Aorta (tissue), 5 donors: ENCODE measurements around the gene MRPS23. TPM values are rescaled to one million over a fixed set of nuclear protein-coding genes. Genes with fewer than 3 reads are reported as not detected.

ENCODE experiments used
- ATAC-seq: fragments of 200-7000 bp; cut with Tn5 transposase; one replicate; pipeline ENCODE4 v1.9.1; 2022; ENCODE audit warnings: moderate library complexity; ENCODE audit not compliant: low FRiP score
- DNase-seq, 2 donors: peaks; one replicate each; pipeline ENCODE4 v3.0.0-alpha.2; 2020
- H3K27ac ChIP-seq, 2 donors: one replicate each; pipeline ENCODE4 v1.5.1; 2013; ENCODE audit warnings: low read length in 2 of 2, mild to moderate bottlenecking in 2 of 2, moderate library complexity in 2 of 2, control low read depth in 1 of 2, inconsistent platforms in 1 of 2, low read depth in 1 of 2
- H3K27me3 ChIP-seq, 2 donors: one replicate each; pipeline ENCODE4 v1.6.1; 2013; ENCODE audit warnings: control low read depth in 1 of 2, low read length in 1 of 2, mild to moderate bottlenecking in 1 of 2, moderate library complexity in 1 of 2; ENCODE audit not compliant: insufficient read depth in 2 of 2, control insufficient read depth in 1 of 2
- H3K36me3 ChIP-seq, 2 donors: one replicate each; pipeline ENCODE4 v1.6.1; 2013; ENCODE audit warnings: control low read depth in 1 of 2, low read length in 1 of 2, mild to moderate bottlenecking in 1 of 2; ENCODE audit not compliant: insufficient read depth in 2 of 2, control insufficient read depth in 1 of 2
- H3K4me1 ChIP-seq, 2 donors: one replicate each; pipeline ENCODE4 v1.6.1; 2013; ENCODE audit warnings: low read length in 2 of 2, control low read depth in 1 of 2, mild to moderate bottlenecking in 1 of 2, moderate library complexity in 1 of 2; ENCODE audit not compliant: insufficient read depth in 2 of 2, control insufficient read depth in 1 of 2
- H3K4me3 ChIP-seq, 2 donors: one replicate each; pipeline ENCODE4 v1.5.1; 2013; ENCODE audit warnings: low read length in 2 of 2, control low read depth in 1 of 2, mild to moderate bottlenecking in 1 of 2
- H3K9me3 ChIP-seq: one replicate; pipeline ENCODE4 v1.6.1; 2013; ENCODE audit warnings: mild to moderate bottlenecking, low read length; ENCODE audit not compliant: control insufficient read depth
- WGBS, 2 donors: extraction: QIAGEN DNeasy Blood & Tissue Kit; methylation state at CpG; one replicate each; pipeline ENCODE4 v1.1.7; 2013; 5-methylcytosine and 5-hydroxymethylcytosine counted together
- intact Hi-C, 2 donors: fragments of 100-400 bp; cut with DNase I; formaldehyde crosslinking; loops; one replicate each; pipeline versions ENCODE4 v1.14.2 to v1.15.0; 2022
- polyA plus RNA-seq, 2 donors: library from polyadenylated mRNA; stranded (reverse); fragments of 200-250 nt; gene quantifications; one replicate each; pipeline ENCODE4 v1.2.3, GENCODE V29; 2013
- total RNA-seq, 2 donors: library from RNA; stranded (reverse); fragmentation: NEBNext Ultra II Directional; extraction: Animal tissue kit (Norgen Biotek cat#: 25700); gene quantifications; one replicate each; pipeline ENCODE4 v1.2.1, GENCODE V29; 2021
- donor health status: healthy with polysubstance abuse.
- donor health status: Bipolar disorder and iron deficiency.
- donor health status: DM: no; HTN: no; CAD: no.
- donor health status: DM: no; HTN: no; CAD: no.
- donor health status: DM: yes; HTN: yes; CAD: no.

Gene MRPS23
- total and polyA plus RNA-seq, 4 donors: 21.6 to 39.9 (median 22.7) TPM

- H3K9me3 ChIP-seq: no peaks in the 10 kb centered on the region
- no peaks in the 10 kb centered on the region for H3K36me3 ChIP-seq
- 84 to 85% methylated on average over 5 of the region's 5 CpGs for WGBS, 2 donors
- ATAC-seq (no peak), DNase-seq (no peak)
- H3K27ac ChIP-seq: no peak overlapping the region
- intact Hi-C loops: no loop called here
- H3K4me1 ChIP-seq: no peaks in the 10 kb centered on the region
- no peak overlapping the region for H3K4me3 ChIP-seq
- no peaks in the 10 kb centered on the region for H3K27me3 ChIP-seq
Measured at GRCh38 chr17:57809879-57810278, 40.0 kb downstream of the MRPS23 start.

GRCh38 chr17:57808882-57809281, 41.0 kb downstream of the MRPS23 start:
- WGBS, 2 donors: 88 to 94% methylated on average over 5 of the region's 5 CpGs
- ATAC-seq: no peak
- no peak overlapping the region for H3K27ac ChIP-seq
- no peaks in the 10 kb centered on the region for H3K4me1 ChIP-seq
- no peak for DNase-seq
- no peaks in the 10 kb centered on the region for H3K36me3 ChIP-seq
- no peak overlapping the region for H3K4me3 ChIP-seq
- H3K27me3 ChIP-seq: no peaks in the 10 kb centered on the region
- intact Hi-C loops: no loop called here
- H3K9me3 ChIP-seq: no peaks in the 10 kb centered on the region

- Histone ChIP-seq H3K4me3 (no peak overlapping the region), H3K27ac (no peak overlapping the region), H3K4me1 (no peaks in the 10 kb centered on the region), H3K9me3 (peaks cover 2% of the 10 kb centered on the region), H3K27me3 (no peaks in the 10 kb centered on the region), H3K36me3 (no peaks in the 10 kb centered on the region)
- intact Hi-C loops: no loop called here
- no peak for ATAC-seq
- 49 to 50% methylated on average over 5 of the region's 5 CpGs for WGBS, 2 donors
- DNase-seq: no peak
Measured at GRCh38 chr17:57806167-57806830, 43.5 kb downstream of the MRPS23 start.

- intact Hi-C loops: no loop called here
- Histone ChIP-seq H3K27me3 (no peaks in the 10 kb centered on the region), H3K27ac (no peak overlapping the region), H3K4me3 (no peak overlapping the region), H3K36me3 (no peaks in the 10 kb centered on the region), H3K4me1 (no peaks in the 10 kb centered on the region), H3K9me3 (peaks cover 3% of the 10 kb centered on the region)
- DNase-seq (no peak), ATAC-seq (no peak)
- WGBS, 2 donors: 27 to 29% methylated on average over 4 of the region's 4 CpGs
Measured at GRCh38 chr17:57803021-57803420, 46.8 kb downstream of the MRPS23 start.

GRCh38 chr17:57801044-57801711, 48.7 kb downstream of the MRPS23 start:
- Histone ChIP-seq H3K9me3 (peaks cover 3% of the 10 kb centered on the region), H3K27ac (no peak overlapping the region), H3K4me1 (no peaks in the 10 kb centered on the region), H3K36me3 (no peaks in the 10 kb centered on the region), H3K4me3 (no peak overlapping the region), H3K27me3 (no peaks in the 10 kb centered on the region)
- intact Hi-C loops: no loop called here
- ATAC-seq: no peak
- WGBS, 2 donors: 82 to 96% methylated on average over 3 of the region's 3 CpGs
- DNase-seq: no peak

- no peaks in the 10 kb centered on the region for H3K9me3 ChIP-seq
- no peak overlapping the region for H3K27ac ChIP-seq
- 73 to 87% methylated on average over 2 of the region's 2 CpGs for WGBS, 2 donors
- ATAC-seq (no peak), DNase-seq (no peak)
- no peaks in the 10 kb centered on the region for H3K36me3 ChIP-seq
- H3K27me3 ChIP-seq: no peaks in the 10 kb centered on the region
- intact Hi-C loops: no loop called here
- no peak overlapping the region for H3K4me3 ChIP-seq
- H3K4me1 ChIP-seq: no peaks in the 10 kb centered on the region
Measured at GRCh38 chr17:57794841-57795240, 55.0 kb downstream of the MRPS23 start.

- no peaks in the 10 kb centered on the region for H3K9me3 ChIP-seq
- DNase-seq (no peak), ATAC-seq (no peak)
- H3K36me3 ChIP-seq: no peaks in the 10 kb centered on the region
- H3K27me3 ChIP-seq: no peaks in the 10 kb centered on the region
- no peak overlapping the region for H3K4me3 ChIP-seq
- intact Hi-C loops: no loop called here
- WGBS, 2 donors: 67 to 72% methylated on average over 4 of the region's 4 CpGs
- H3K27ac ChIP-seq: no peak overlapping the region
- H3K4me1 ChIP-seq: no peaks in the 10 kb centered on the region
Measured at GRCh38 chr17:57788725-57789124, 61.1 kb downstream of the MRPS23 start.

- Histone ChIP-seq H3K9me3 (no peaks in the 10 kb centered on the region), H3K36me3 (no peaks in the 10 kb centered on the region), H3K4me1 (no peaks in the 10 kb centered on the region), H3K4me3 (no peak overlapping the region), H3K27ac (no peak overlapping the region), H3K27me3 (no peaks in the 10 kb centered on the region)
- DNase-seq (no peak), ATAC-seq (no peak)
- intact Hi-C loops: no loop called here
- WGBS, 2 donors: 63 to 71% methylated on average over 7 of the region's 7 CpGs
Measured at GRCh38 chr17:57785022-57785421, 64.8 kb downstream of the MRPS23 start.
